Esophagus muscularis mucosa (tissue), 4 donors: Measurements from ENCODE around the gene DUSP6. TPM values are rescaled to one million over a fixed set of nuclear protein-coding genes. Genes with fewer than 3 reads are reported as not detected.
A peak's percentile ranks its signal among the peaks of the same experiment; 100 is the strongest.

Experiments
- DNase-seq: peaks from one replicate; pipeline ENCODE4 v3.0.0-alpha.2; 2017; ENCODE audit errors: extremely low spot score
- H3K27ac ChIP-seq, 4 donors: fragments of 200-600 bp; sonication (generic); replicated peaks in 1 of 4; 1 replicate in 3 of 4; 2 replicates in 1 of 4; pipeline ENCODE4 v1.5.1; 2016 to 2019; ENCODE audit warnings: mild to moderate bottlenecking in 1 of 4
- H3K27me3 ChIP-seq, 4 donors: fragments of 200-600 bp; sonication (generic); one replicate each; pipeline versions ENCODE4 v1.5.1 to v1.6.0; 2016 to 2019
- H3K36me3 ChIP-seq, 4 donors: fragments of 200-600 bp; sonication (generic); one replicate each; pipeline ENCODE4 v1.5.1; 2016 to 2019
- H3K4me1 ChIP-seq, 4 donors: fragments of 200-600 bp; sonication (generic); one replicate each; pipeline ENCODE4 v1.5.1; 2016 to 2019
- H3K4me3 ChIP-seq, 4 donors: fragments of 200-600 bp; sonication (generic); 1 replicate in 2 of 4; 2 replicates in 2 of 4; pipeline ENCODE4 v1.5.1; 2016 to 2019; ENCODE audit warnings: mild to moderate bottlenecking in 4 of 4, moderate library complexity in 1 of 4
- H3K9me3 ChIP-seq, 4 donors: fragments of 200-600 bp; sonication (generic); 1 replicate in 3 of 4; 2 replicates in 1 of 4; pipeline ENCODE4 v1.5.1; 2016 to 2019
- EP300 ChIP-seq: sonication (generic); formaldehyde crosslinking; IDR thresholded peaks from one replicate; pipeline ENCODE4 v1.6.1; 2017; ENCODE audit warnings: antibody characterized with exemption
- POLR2A ChIP-seq: fragments of 450-650 bp; IDR thresholded peaks from one replicate; pipeline ENCODE4 v1.6.1; 2017; ENCODE audit warnings: antibody characterized with exemption, moderate library complexity, mild to moderate bottlenecking, low read depth
- POLR2AphosphoS5 ChIP-seq, 2 donors: sonication (generic); formaldehyde crosslinking; IDR thresholded peaks; one replicate each; pipeline ENCODE4 v1.6.1; 2017; ENCODE audit warnings: antibody characterized with exemption in 2 of 2
- WGBS: methylation state at CpG from one replicate; pipeline ENCODE4 v1.1.5; 2018; 5-methylcytosine and 5-hydroxymethylcytosine counted together
- intact Hi-C: fragments of 100-400 bp; cut with DNase I; formaldehyde crosslinking; loops from one replicate; pipeline ENCODE4 v1.15.1; 2023
- total RNA-seq, 4 donors: library from RNA; depleted of rRNA; stranded (reverse); fragments of >200 nt; gene quantifications; one replicate each; pipeline versions ENCODE4 v1.1.0 to v1.2.1, GENCODE V29; 2016
- TF ChIP-seq, protein P1 (sequence below), 3 experiments: fragments of 200-600 bp in 2 of 3; fragments of 450-650 bp in 1 of 3; sonication (generic) in 2 of 3; IDR thresholded peaks; one replicate each; pipeline ENCODE4 v1.5.1; 2017 to 2019; ENCODE audit warnings: antibody characterized with exemption in 3 of 3, mild to moderate bottlenecking in 2 of 3, moderate library complexity in 1 of 3

Gene DUSP6
- total RNA-seq, 4 donors from 2014 or later, result 62.2 to 108 (median 77.4) TPM

DNA sequence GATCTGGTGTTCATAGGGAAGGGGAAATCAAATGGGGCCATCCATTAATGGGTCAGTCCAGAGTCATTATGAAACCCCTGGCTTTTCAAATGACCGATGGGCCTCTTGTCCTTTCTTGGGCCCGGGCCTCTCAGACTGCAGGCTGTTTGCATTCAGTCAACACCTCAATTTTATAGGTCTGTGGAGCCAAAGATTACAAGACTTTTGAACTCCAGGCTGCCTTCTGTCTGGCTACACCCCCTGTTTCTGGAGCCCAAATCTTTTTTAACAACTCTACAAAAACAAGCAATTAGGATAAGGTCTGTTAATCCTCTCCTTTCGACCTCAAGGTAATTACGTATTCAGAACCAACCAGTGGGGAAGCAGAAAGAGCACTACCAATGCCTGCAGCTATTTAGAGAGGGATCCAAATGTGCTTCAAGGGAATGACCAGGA is 35.6 kb downstream of the DUSP6 start:
- Histone ChIP-seq H3K27me3 (no peaks in the 10 kb centered on the region), H3K9me3 (no peaks in the 10 kb centered on the region), H3K4me1 (peaks cover 0 to 9% (median 2%) of the 10 kb centered on the region in 4 donors), H3K4me3 (no peak overlapping the region), H3K27ac (no peak overlapping the region), H3K36me3 (no peaks in the 10 kb centered on the region)
- 58% methylated on average over 4 of the region's 4 CpGs for WGBS
- no peak for TF ChIP-seq POLR2A
- TF ChIP-seq EP300, result no peak
- TF ChIP-seq, protein P1, sequence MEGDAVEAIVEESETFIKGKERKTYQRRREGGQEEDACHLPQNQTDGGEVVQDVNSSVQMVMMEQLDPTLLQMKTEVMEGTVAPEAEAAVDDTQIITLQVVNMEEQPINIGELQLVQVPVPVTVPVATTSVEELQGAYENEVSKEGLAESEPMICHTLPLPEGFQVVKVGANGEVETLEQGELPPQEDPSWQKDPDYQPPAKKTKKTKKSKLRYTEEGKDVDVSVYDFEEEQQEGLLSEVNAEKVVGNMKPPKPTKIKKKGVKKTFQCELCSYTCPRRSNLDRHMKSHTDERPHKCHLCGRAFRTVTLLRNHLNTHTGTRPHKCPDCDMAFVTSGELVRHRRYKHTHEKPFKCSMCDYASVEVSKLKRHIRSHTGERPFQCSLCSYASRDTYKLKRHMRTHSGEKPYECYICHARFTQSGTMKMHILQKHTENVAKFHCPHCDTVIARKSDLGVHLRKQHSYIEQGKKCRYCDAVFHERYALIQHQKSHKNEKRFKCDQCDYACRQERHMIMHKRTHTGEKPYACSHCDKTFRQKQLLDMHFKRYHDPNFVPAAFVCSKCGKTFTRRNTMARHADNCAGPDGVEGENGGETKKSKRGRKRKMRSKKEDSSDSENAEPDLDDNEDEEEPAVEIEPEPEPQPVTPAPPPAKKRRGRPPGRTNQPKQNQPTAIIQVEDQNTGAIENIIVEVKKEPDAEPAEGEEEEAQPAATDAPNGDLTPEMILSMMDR (IDR thresholded peaks at IDR 0.05), result no peak
- TF ChIP-seq POLR2AphosphoS5 (IDR thresholded peaks at IDR 0.05), result no peak
- no peak for DNase-seq
- intact Hi-C loops, result no loop called here

- Histone ChIP-seq H3K9me3 (no peaks in the 10 kb centered on the region), H3K27me3 (no peaks in the 10 kb centered on the region), H3K4me1 (peaks cover 0 to 18% (median 11%) of the 10 kb centered on the region in 4 donors), H3K36me3 (no peaks in the 10 kb centered on the region), H3K4me3 (no peak overlapping the region), H3K27ac (no peak overlapping the region)
- intact Hi-C loops, result no loop called here
- TF ChIP-seq, protein P1 (IDR thresholded peaks at IDR 0.05), result no peak
- TF ChIP-seq POLR2A, result no peak
- no peak for TF ChIP-seq POLR2AphosphoS5 (IDR thresholded peaks at IDR 0.05)
- no peak for TF ChIP-seq EP300
- WGBS, result 98% methylated on average over 3 of the region's 3 CpGs
- no peak for DNase-seq
These were observed 38.1 kb downstream of the DUSP6 start for GRCh38 chr12:89314060-89314761.

GRCh38 chr12:89311703-89312293 is 40.5 kb downstream of the DUSP6 start:
- Histone ChIP-seq H3K4me1 (peaks cover 0 to 20% (median 12%) of the 10 kb centered on the region in 4 donors), H3K27me3 (no peaks in the 10 kb centered on the region), H3K27ac (no peak overlapping the region), H3K36me3 (no peaks in the 10 kb centered on the region), H3K9me3 (no peaks in the 10 kb centered on the region), H3K4me3 (no peak overlapping the region)
- 91% methylated on average over 4 of the region's 4 CpGs for WGBS
- DNase-seq, result no peak
- intact Hi-C loops, result no loop called here
- no peak for TF ChIP-seq EP300
- TF ChIP-seq POLR2AphosphoS5 (IDR thresholded peaks at IDR 0.05), result no peak
- TF ChIP-seq, protein P1 (IDR thresholded peaks at IDR 0.05), result no peak
- no peak for TF ChIP-seq POLR2A

DNA sequence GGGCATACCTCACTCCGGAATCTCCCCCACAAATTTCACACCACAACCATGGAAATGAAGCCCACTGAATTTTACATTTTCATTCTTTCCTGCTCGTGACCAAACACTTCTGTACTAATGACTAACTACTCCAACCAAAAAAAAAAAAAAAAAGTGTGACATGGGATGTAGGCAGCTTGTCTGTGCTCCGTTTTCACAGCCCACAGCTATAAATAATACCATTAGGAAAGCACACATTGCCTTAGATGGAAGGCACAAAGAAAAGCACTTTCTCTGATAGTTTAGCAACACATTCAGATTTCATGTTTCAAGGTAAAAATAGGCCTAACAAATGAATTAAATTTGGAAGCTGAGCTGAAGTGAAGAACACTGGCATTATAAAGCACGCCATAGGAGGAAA is 42.5 kb downstream of the DUSP6 start:
- intact Hi-C loops, result no loop called here
- H3K27ac ChIP-seq, result peak overlapping the region; percentile 68 to 78 (median 70)

DNA sequence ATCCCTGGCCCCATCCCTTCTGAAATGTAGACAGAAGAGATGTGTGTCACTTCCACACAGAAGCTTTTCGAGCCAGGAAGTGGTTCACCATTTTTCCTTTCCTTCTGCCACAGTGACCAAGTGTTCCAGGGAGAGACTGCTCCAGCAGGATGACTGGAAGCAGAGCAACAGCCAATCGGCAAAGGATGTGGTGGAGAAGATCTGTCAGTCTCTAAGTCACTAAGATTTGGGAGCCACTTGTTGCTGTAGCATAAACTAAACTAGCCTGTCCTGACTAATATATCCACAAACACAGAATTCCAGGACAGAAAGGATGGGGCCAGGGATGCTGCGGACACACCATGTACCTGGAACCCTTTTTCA is 42.9 kb downstream of the DUSP6 start:
- no peak overlapping the region for H3K4me3 ChIP-seq
- H3K27ac ChIP-seq, result peak overlapping the region; percentile 68 to 78 (median 70)
- no peaks in the 10 kb centered on the region for H3K27me3 ChIP-seq
- DNase-seq, result no peak
- TF ChIP-seq POLR2A, result no peak
- no peak for TF ChIP-seq EP300
- TF ChIP-seq, protein P1 (IDR thresholded peaks at IDR 0.05), result no peak
- no peak for TF ChIP-seq POLR2AphosphoS5 (IDR thresholded peaks at IDR 0.05)
- no peaks in the 10 kb centered on the region for H3K36me3 ChIP-seq
- 64% methylated on average over 3 of the region's 3 CpGs for WGBS
- intact Hi-C loops, result no loop called here
- no peaks in the 10 kb centered on the region for H3K9me3 ChIP-seq
- H3K4me1 ChIP-seq, result peaks cover 0 to 26% (median 14%) of the 10 kb centered on the region in 4 donors

More for the DNA sequence above, 42.5 kb downstream of the DUSP6 start:
- TF ChIP-seq POLR2A, result no peak
- peak in 1 of 2 donors; percentile 14 for TF ChIP-seq POLR2AphosphoS5 (IDR thresholded peaks at IDR 0.05)
- 49% methylated on average over 4 of the region's 4 CpGs for WGBS
- Histone ChIP-seq H3K9me3 (no peaks in the 10 kb centered on the region), H3K36me3 (no peaks in the 10 kb centered on the region), H3K27me3 (no peaks in the 10 kb centered on the region), H3K4me3 (no peak overlapping the region), H3K4me1 (peaks cover 0 to 25% (median 13%) of the 10 kb centered on the region in 4 donors)
- no peak for DNase-seq
